ENCODE measurements around the gene ZNF862. TPM values are rescaled to one million over a fixed set of nuclear protein-coding genes. Genes with fewer than 3 reads are reported as not detected.
A peak's percentile ranks its signal among the peaks of the same experiment; 100 is the strongest.

ZNF862 gene
- total and polyA plus RNA-seq, 2 of the 13 experiments (the other 11 are each of a cell fraction or from before 2014, with no cell fraction given): 0.89 to 2.0 TPM

DNA sequence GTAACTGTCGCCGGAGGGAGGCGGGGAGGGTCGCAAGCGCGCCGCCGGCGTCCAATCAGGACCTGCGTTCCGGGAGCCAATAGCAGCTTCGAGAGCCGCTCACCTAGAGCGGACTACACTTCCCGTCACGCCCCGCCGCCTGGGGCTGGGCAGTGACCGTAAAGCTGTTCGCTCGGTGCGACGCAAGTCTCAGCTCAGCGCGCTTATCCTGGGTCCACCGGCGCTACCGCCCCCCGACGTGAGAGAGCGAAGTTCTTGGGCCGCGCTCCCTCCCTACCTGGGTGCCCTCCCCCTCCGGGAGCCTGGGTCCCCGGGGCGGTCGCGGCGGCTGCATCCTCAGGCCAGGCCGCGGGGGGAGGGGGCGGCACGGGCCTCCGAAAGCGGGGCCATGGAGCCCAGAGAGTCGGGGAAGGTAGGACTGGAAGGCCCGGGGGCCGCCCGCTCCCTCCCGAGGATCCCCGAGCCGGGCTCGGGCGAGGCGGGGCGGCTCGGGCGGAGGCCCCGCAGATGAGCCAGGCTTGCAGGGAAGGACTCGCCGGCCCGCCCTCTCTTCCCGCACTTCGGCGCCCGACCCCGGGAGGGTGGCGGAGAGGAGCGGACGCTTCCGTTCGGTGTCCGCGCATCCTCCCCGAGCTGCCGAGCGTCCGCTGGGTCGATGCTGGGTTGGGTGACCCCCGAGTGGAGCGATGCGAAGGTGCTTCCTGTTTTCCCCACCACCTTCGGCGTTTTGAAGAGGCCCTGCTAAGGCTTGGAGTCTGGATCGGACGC is at the start of gene ZNF862 (continued):
- TF ChIP-seq, protein P1, sequence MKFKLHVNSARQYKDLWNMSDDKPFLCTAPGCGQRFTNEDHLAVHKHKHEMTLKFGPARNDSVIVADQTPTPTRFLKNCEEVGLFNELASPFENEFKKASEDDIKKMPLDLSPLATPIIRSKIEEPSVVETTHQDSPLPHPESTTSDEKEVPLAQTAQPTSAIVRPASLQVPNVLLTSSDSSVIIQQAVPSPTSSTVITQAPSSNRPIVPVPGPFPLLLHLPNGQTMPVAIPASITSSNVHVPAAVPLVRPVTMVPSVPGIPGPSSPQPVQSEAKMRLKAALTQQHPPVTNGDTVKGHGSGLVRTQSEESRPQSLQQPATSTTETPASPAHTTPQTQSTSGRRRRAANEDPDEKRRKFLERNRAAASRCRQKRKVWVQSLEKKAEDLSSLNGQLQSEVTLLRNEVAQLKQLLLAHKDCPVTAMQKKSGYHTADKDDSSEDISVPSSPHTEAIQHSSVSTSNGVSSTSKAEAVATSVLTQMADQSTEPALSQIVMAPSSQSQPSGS (CRISPR knock-in tag; IDR thresholded peaks at IDR 0.05): 0 out of 2 replicates have a peak, but pooled peaks have one; percentile 32
- TF ChIP-seq, protein P2, sequence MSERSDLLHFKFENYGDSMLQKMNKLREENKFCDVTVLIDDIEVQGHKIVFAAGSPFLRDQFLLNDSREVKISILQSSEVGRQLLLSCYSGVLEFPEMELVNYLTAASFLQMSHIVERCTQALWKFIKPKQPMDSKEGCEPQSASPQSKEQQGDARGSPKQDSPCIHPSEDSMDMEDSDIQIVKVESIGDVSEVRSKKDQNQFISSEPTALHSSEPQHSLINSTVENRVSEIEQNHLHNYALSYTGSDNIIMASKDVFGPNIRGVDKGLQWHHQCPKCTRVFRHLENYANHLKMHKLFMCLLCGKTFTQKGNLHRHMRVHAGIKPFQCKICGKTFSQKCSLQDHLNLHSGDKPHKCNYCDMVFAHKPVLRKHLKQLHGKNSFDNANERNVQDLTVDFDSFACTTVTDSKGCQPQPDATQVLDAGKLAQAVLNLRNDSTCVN (CRISPR knock-in tag; IDR thresholded peaks at IDR 0.05; ENCODE audit: borderline replicate concordance): 0 out of 2 replicates have a peak, but pooled peaks have one; percentile 45
- TF ChIP-seq RBM39 (IDR thresholded peaks at IDR 0.05; ENCODE audit: low read depth, low read length, poor library complexity, severe bottlenecking) (no peak), ZNF12 (CRISPR knock-in tag; IDR thresholded peaks at IDR 0.05) (peak; percentile 56; the same call in 1 of the 2 replicates), ARNTL (CRISPR knock-in tag; IDR thresholded peaks at IDR 0.05) (peak; percentile 52; the same call in 1 of the 2 replicates), MTF2 (CRISPR knock-in tag; IDR thresholded peaks at IDR 0.05; ENCODE audit: borderline replicate concordance) (peak; percentile 80; the same call in 1 of the 2 replicates), ETV6 (CRISPR knock-in tag; conservative IDR thresholded peaks at IDR 0.05) (0 out of 2 replicates have a peak, but pooled peaks have one; percentile 66), ZNF510 (CRISPR knock-in tag; IDR thresholded peaks at IDR 0.05; ENCODE audit: low read depth) (0 out of 2 replicates have a peak, but pooled peaks have one; percentile 81), ZNF138 (CRISPR knock-in tag; IDR thresholded peaks at IDR 0.05; ENCODE audit: low read depth) (peak; percentile 74; the same call in 1 of the 2 replicates), REXO4 (CRISPR knock-in tag; IDR thresholded peaks at IDR 0.05; ENCODE audit: borderline replicate concordance) (no peak), HMG20B (CRISPR knock-in tag; conservative IDR thresholded peaks at IDR 0.05) (no peak), NR2F6 (IDR thresholded peaks at IDR 0.05) (no peak), NR2F6 (CRISPR knock-in tag; IDR thresholded peaks at IDR 0.05) (peak; percentile 48; the same call in 1 of the 2 replicates), SCMH1 (CRISPR knock-in tag; IDR thresholded peaks at IDR 0.05; ENCODE audit: borderline replicate concordance) (no peak), ZBTB21 (CRISPR knock-in tag; IDR thresholded peaks at IDR 0.05) (no peak), ZNF232 (CRISPR knock-in tag; IDR thresholded peaks at IDR 0.05; ENCODE audit: borderline replicate concordance) (no peak), ZNF772 (CRISPR knock-in tag; IDR thresholded peaks at IDR 0.05) (peak; percentile 81; the same call in 1 of the 2 replicates), ZNF160 (CRISPR knock-in tag; IDR thresholded peaks at IDR 0.05) (no peak)
- TF ChIP-seq, protein P3, sequence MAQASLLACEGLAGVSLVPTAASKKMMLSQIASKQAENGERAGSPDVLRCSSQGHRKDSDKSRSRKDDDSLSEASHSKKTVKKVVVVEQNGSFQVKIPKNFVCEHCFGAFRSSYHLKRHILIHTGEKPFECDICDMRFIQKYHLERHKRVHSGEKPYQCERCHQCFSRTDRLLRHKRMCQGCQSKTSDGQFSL (CRISPR knock-in tag; IDR thresholded peaks at IDR 0.05): no peak
- TF ChIP-seq, protein P4, sequence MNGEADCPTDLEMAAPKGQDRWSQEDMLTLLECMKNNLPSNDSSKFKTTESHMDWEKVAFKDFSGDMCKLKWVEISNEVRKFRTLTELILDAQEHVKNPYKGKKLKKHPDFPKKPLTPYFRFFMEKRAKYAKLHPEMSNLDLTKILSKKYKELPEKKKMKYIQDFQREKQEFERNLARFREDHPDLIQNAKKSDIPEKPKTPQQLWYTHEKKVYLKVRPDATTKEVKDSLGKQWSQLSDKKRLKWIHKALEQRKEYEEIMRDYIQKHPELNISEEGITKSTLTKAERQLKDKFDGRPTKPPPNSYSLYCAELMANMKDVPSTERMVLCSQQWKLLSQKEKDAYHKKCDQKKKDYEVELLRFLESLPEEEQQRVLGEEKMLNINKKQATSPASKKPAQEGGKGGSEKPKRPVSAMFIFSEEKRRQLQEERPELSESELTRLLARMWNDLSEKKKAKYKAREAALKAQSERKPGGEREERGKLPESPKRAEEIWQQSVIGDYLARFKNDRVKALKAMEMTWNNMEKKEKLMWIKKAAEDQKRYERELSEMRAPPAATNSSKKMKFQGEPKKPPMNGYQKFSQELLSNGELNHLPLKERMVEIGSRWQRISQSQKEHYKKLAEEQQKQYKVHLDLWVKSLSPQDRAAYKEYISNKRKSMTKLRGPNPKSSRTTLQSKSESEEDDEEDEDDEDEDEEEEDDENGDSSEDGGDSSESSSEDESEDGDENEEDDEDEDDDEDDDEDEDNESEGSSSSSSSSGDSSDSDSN (CRISPR knock-in tag; IDR thresholded peaks at IDR 0.05): peak; percentile 95
- TF ChIP-seq, protein P5, sequence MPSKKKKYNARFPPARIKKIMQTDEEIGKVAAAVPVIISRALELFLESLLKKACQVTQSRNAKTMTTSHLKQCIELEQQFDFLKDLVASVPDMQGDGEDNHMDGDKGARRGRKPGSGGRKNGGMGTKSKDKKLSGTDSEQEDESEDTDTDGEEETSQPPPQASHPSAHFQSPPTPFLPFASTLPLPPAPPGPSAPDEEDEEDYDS (CRISPR knock-in tag; IDR thresholded peaks at IDR 0.05): peak; percentile 63; the same call in 1 of the 2 replicates
